HepG2 (cell line): ENCODE results near the gene DNAJA1. TPM values are rescaled to one million over a fixed set of nuclear protein-coding genes. Genes with fewer than 3 reads are reported as not detected.

Experiments
- ARHGAP35 ChIP-seq: sonication (generic); formaldehyde crosslinking; IDR thresholded peaks from 2 replicates; pipeline ENCODE4 v1.9.0; 2022; ENCODE audit warnings: mild to moderate bottlenecking, inconsistent platforms, moderate library complexity, missing genetic modification reagents, borderline replicate concordance
- BHLHE40 ChIP-seq: IDR thresholded peaks from 2 replicates; pipeline ENCODE4 v1.6.1; 2011; ENCODE audit warnings: low read length, improper control_type of control experiment
- DZIP1 ChIP-seq: sonication (generic); formaldehyde crosslinking; IDR thresholded peaks from 2 replicates; pipeline ENCODE4 v1.5.0; 2020; ENCODE audit warnings: mild to moderate bottlenecking, missing genetic modification reagents
- FOXA3 ChIP-seq: IDR thresholded peaks from 2 replicates; pipeline ENCODE4 v1.6.1; 2016; ENCODE audit warnings: missing genetic modification reagents, missing compliant biosample characterization
- HES4 ChIP-seq: sonication (generic); formaldehyde crosslinking; IDR thresholded peaks from 2 replicates; pipeline ENCODE4 v1.9.0; 2021; ENCODE audit warnings: mild to moderate bottlenecking, missing genetic modification reagents, borderline replicate concordance
- KMT2B ChIP-seq: IDR thresholded peaks from 2 replicates; pipeline ENCODE4 v1.6.1; 2016; ENCODE audit warnings: missing genetic modification reagents, missing compliant biosample characterization
- MXI1 ChIP-seq: IDR thresholded peaks from 3 replicates; pipeline ENCODE4 v1.6.1; 2012; ENCODE audit warnings: low read depth, low read length, inconsistent platforms, borderline replicate concordance
- NFE2 ChIP-seq: sonication (generic); formaldehyde crosslinking; IDR thresholded peaks from 2 replicates; pipeline ENCODE4 v1.4.0; 2020; ENCODE audit warnings: missing genetic modification reagents
- NFE2L1 ChIP-seq: sonication (generic); formaldehyde crosslinking; IDR thresholded peaks from 2 replicates; pipeline ENCODE4 v1.4.0; 2020; ENCODE audit warnings: missing genetic modification reagents, mild to moderate bottlenecking, borderline replicate concordance
- NR2F2 ChIP-seq: IDR thresholded peaks from 2 replicates; pipeline ENCODE4 v1.6.1; 2012; ENCODE audit warnings: low read depth, inconsistent platforms, borderline replicate concordance
- PAX8 ChIP-seq: sonication (generic); formaldehyde crosslinking; IDR thresholded peaks from 2 replicates; pipeline ENCODE4 v1.8.0; 2022; ENCODE audit warnings: mild to moderate bottlenecking, missing genetic modification reagents, borderline replicate concordance
- U2AF2 ChIP-seq: fragments of 200-400 bp; formaldehyde crosslinking; IDR thresholded peaks from 2 replicates; pipeline ENCODE4 v1.6.1; 2017; ENCODE audit warnings: low read depth, mild to moderate bottlenecking, low read length
- ZNF276 ChIP-seq: sonication (generic); formaldehyde crosslinking; IDR thresholded peaks from 2 replicates; pipeline ENCODE4 v1.4.0; 2020; ENCODE audit warnings: mild to moderate bottlenecking, low read depth, missing genetic modification reagents
- ZNF329 ChIP-seq: sonication (generic); formaldehyde crosslinking; IDR thresholded peaks from 2 replicates; pipeline ENCODE4 v1.9.0; 2021; ENCODE audit warnings: low read depth, mild to moderate bottlenecking, missing genetic modification reagents
- ZNF350 ChIP-seq: sonication (generic); formaldehyde crosslinking; IDR thresholded peaks from 2 replicates; pipeline ENCODE4 v1.4.0; 2020; ENCODE audit warnings: mild to moderate bottlenecking, low read depth, missing genetic modification reagents, borderline replicate concordance
- ZNF468 ChIP-seq: sonication (generic); formaldehyde crosslinking; IDR thresholded peaks from 2 replicates; pipeline ENCODE4 v1.8.0; 2022; ENCODE audit warnings: mild to moderate bottlenecking, moderate library complexity, missing genetic modification reagents
- ZNF672 ChIP-seq: sonication (generic); formaldehyde crosslinking; IDR thresholded peaks from 2 replicates; pipeline ENCODE4 v1.8.1; 2022; ENCODE audit warnings: missing genetic modification reagents
- ZNF724P ChIP-seq: sonication (generic); formaldehyde crosslinking; IDR thresholded peaks from 2 replicates; pipeline ENCODE4 v1.8.0; 2022; ENCODE audit warnings: missing genetic modification reagents, borderline replicate concordance
- polyA plus RNA-seq, 8 experiments: library from polyadenylated mRNA; depleted of rRNA in 3 of 8; stranded (reverse) in 7 of 8; unstranded in 1 of 8; fragments of >200 nt; fragmentation: Illumina TruSeq in 4 of 8; extraction: Trizol in 4 of 8; gene quantifications; 2 replicates each; pipeline versions ENCODE4 v1.2.1 to v1.2.3, GENCODE V29; 2011 to 2016; ENCODE audit warnings: low read depth in 4 of 8, missing spikeins in 1 of 8, mixed read lengths in 1 of 8; ENCODE audit not compliant: insufficient read depth in 1 of 8
- total RNA-seq, 5 experiments: library from RNA; depleted of rRNA; stranded (reverse); fragments of >200 nt; fragmentation: Illumina TruSeq; extraction: Trizol; gene quantifications; 2 replicates each; pipeline ENCODE4 v1.2.3, GENCODE V29; 2016; ENCODE audit warnings: low read depth in 1 of 5
- TF ChIP-seq, protein P1 (sequence below): sonication (generic); formaldehyde crosslinking; IDR thresholded peaks from 2 replicates; pipeline ENCODE4 v1.8.0; 2022; ENCODE audit warnings: low read depth, missing genetic modification reagents
- TF ChIP-seq, protein P2 (sequence below): fragments of 450-650 bp; IDR thresholded peaks from 2 replicates; pipeline ENCODE4 v1.6.1; 2016
- TF ChIP-seq, protein P3 (sequence below): IDR thresholded peaks from 2 replicates; pipeline ENCODE4 v1.6.1; 2012; ENCODE audit warnings: inconsistent platforms

The DNAJA1 gene
- total and polyA plus RNA-seq, 2 of the 13 experiments (the other 11 are each of a cell fraction or from before 2014, with no cell fraction given): 95.9 to 306 TPM

GRCh38 chr9:33076046-33077004 is 51.3 kb downstream of the DNAJA1 start, which contains the start of gene SMU1 (continued):
- TF ChIP-seq DZIP1 (CRISPR knock-in tag) (peak; percentile 74; the same call in 1 of the 2 replicates), ZNF276 (0 out of 2 replicates have a peak, but pooled peaks have one; percentile 26), ZNF672 (CRISPR knock-in tag) (no peak), KMT2B (peak; percentile 95), MXI1 (peak; percentile 70; the same call in 1 of the 3 replicates), PAX8 (CRISPR knock-in tag) (0 out of 2 replicates have a peak, but pooled peaks have one; percentile 33), ZNF468 (no peak), ARHGAP35 (CRISPR knock-in tag) (no peak), ZNF329 (0 out of 2 replicates have a peak, but pooled peaks have one; percentile 20), NFE2L1 (CRISPR knock-in tag) (no peak), U2AF2 (no peak), NFE2 (CRISPR knock-in tag) (no peak), ZNF350 (CRISPR knock-in tag) (peak; percentile 81; the same call in 1 of the 2 replicates), BHLHE40 (no peak), ZNF724P (CRISPR knock-in tag) (no peak), FOXA3 (CRISPR knock-in tag) (peak; percentile 46; the same call in 1 of the 2 replicates), NR2F2 (no peak), HES4 (no peak)
- TF ChIP-seq, protein P1, sequence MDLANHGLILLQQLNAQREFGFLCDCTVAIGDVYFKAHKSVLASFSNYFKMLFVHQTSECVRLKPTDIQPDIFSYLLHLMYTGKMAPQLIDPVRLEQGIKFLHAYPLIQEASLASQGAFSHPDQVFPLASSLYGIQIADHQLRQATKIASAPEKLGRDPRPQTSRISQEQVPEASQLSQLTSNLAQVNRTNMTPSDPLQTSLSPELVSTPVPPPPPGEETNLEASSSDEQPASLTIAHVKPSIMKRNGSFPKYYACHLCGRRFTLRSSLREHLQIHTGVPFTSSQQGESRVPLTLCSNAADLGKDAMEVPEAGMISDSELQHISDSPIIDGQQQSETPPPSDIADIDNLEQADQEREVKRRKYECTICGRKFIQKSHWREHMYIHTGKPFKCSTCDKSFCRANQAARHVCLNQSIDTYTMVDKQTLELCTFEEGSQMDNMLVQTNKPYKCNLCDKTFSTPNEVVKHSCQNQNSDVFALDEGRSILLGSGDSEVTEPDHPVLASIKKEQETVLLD (CRISPR knock-in tag): no peak
- TF ChIP-seq, protein P2, sequence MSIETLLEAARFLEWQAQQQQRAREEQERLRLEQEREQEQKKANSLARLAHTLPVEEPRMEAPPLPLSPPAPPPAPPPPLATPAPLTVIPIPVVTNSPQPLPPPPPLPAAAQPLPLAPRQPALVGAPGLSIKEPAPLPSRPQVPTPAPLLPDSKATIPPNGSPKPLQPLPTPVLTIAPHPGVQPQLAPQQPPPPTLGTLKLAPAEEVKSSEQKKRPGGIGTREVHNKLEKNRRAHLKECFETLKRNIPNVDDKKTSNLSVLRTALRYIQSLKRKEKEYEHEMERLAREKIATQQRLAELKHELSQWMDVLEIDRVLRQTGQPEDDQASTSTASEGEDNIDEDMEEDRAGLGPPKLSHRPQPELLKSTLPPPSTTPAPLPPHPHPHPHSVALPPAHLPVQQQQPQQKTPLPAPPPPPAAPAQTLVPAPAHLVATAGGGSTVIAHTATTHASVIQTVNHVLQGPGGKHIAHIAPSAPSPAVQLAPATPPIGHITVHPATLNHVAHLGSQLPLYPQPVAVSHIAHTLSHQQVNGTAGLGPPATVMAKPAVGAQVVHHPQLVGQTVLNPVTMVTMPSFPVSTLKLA: 0 out of 2 replicates have a peak, but pooled peaks have one; percentile 7
- TF ChIP-seq, protein P3, sequence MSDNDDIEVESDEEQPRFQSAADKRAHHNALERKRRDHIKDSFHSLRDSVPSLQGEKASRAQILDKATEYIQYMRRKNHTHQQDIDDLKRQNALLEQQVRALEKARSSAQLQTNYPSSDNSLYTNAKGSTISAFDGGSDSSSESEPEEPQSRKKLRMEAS: peak; percentile 50; the same call in 1 of the 2 replicates
